ENCODE measurements around the gene LENEP.

GRCh38 chr1:154972213-154972516, 21.2 kb upstream of the LENEP start:
- TF ChIP-seq CTCF (IDR thresholded peaks at IDR 0.05), result no peak
- no peak for TF ChIP-seq POLR2A (IDR thresholded peaks at IDR 0.05)
